ENCODE measurements around the gene CDK3. TPM values are rescaled to one million over a fixed set of nuclear protein-coding genes. Genes with fewer than 3 reads are reported as not detected.

CDK3 gene
- total and polyA plus RNA-seq, 9 of the 15 experiments (the other 6 are each of a cell fraction or from before 2014, with no cell fraction given) = 0.55 to 8.2 (median 4.7) TPM

GRCh38 chr17:76005263-76006149 is 4.9 kb downstream of the CDK3 start (continued):
- TF ChIP-seq ELK3 (CRISPR knock-in tag; IDR thresholded peaks at IDR 0.05) = no peak
- no peak for TF ChIP-seq TBL1XR1 (IDR thresholded peaks at IDR 0.05; ENCODE audit: low read length in 2 of 2)
- TF ChIP-seq ZNF395 (CRISPR knock-in tag; IDR thresholded peaks at IDR 0.05) = no peak
- TF ChIP-seq MAZ (CRISPR knock-in tag; conservative IDR thresholded peaks at IDR 0.05 in 1 of 2, IDR thresholded peaks at IDR 0.05 in 1 of 2) = peak in 1 of 2 experiments; percentile 46; a peak in 2 of 4 replicates
- TF ChIP-seq CTCFL (IDR thresholded peaks at IDR 0.05; ENCODE audit: borderline replicate concordance, insufficient read depth, low read depth, low read length, poor library complexity, severe bottlenecking) = peak; percentile 64
- TF ChIP-seq IRF9 (tag; IDR thresholded peaks at IDR 0.05) = no peak
- TF ChIP-seq RCOR1 (IDR thresholded peaks at IDR 0.05; ENCODE audit: borderline replicate concordance in 1 of 2, low read depth in 2 of 2, low read length in 2 of 2) = peak in 1 of 2 experiments; percentile 39; a peak in 1 of 4 replicates
- no peak for TF ChIP-seq TRIM24 (IDR thresholded peaks at IDR 0.05)
- no peak for TF ChIP-seq CBX8 (IDR thresholded peaks at IDR 0.05; ENCODE audit: borderline replicate concordance, extremely low read depth, low read depth, low read length, poor library complexity, severe bottlenecking)
- no peak for TF ChIP-seq CREB1 (IDR thresholded peaks at IDR 0.05)
- TF ChIP-seq CREB1 (CRISPR knock-in tag; IDR thresholded peaks at IDR 0.05) = no peak
- no peak for TF ChIP-seq RBM14 (IDR thresholded peaks at IDR 0.05; ENCODE audit: borderline replicate concordance, insufficient read depth, low read depth, low read length)
- TF ChIP-seq SMARCC2 (IDR thresholded peaks at IDR 0.05; ENCODE audit: low read depth) = no peak
- no peak for TF ChIP-seq STAT5A (IDR thresholded peaks at IDR 0.05; ENCODE audit: borderline replicate concordance, low read length)
- TF ChIP-seq ZHX1 (conservative IDR thresholded peaks at IDR 0.05; ENCODE audit: low read length) = no peak
- TF ChIP-seq NFIC (IDR thresholded peaks at IDR 0.05) = no peak
- TF ChIP-seq MEF2A (IDR thresholded peaks at IDR 0.05; ENCODE audit: control insufficient read depth, low read depth, low read length) = no peak

Measured in K562 (cell line).